Liver (tissue), 9 donors: ENCODE measurements around the gene BCHE. TPM values are rescaled to one million over a fixed set of nuclear protein-coding genes. Genes with fewer than 3 reads are reported as not detected.

ENCODE experiments used
- DNase-seq: peaks from one replicate; pipeline ENCODE4 v3.0.0-alpha.2; 2017; ENCODE audit warnings: low spot score
- H3K27ac ChIP-seq, 2 donors: one replicate each; pipeline ENCODE4 v1.7.0; 2013; ENCODE audit warnings: inconsistent platforms in 2 of 2, low read length in 2 of 2, control low read depth in 1 of 2, low read depth in 1 of 2, mild to moderate bottlenecking in 1 of 2
- H3K27me3 ChIP-seq, 4 donors: one replicate each; pipeline versions ENCODE4 v1.6.1 to v1.7.0; 2013; ENCODE audit warnings: low read length in 3 of 4, inconsistent platforms in 1 of 4, mild to moderate bottlenecking in 1 of 4, moderate library complexity in 1 of 4; ENCODE audit not compliant: control insufficient read depth in 4 of 4, insufficient read depth in 4 of 4
- H3K36me3 ChIP-seq, 4 donors: one replicate each; pipeline versions ENCODE4 v1.6.1 to v1.7.0; 2013; ENCODE audit warnings: low read length in 3 of 4, mild to moderate bottlenecking in 3 of 4, low read depth in 1 of 4, moderate library complexity in 1 of 4; ENCODE audit not compliant: control insufficient read depth in 4 of 4, insufficient read depth in 3 of 4
- H3K4me1 ChIP-seq, 4 donors: one replicate each; pipeline versions ENCODE4 v1.6.1 to v1.7.0; 2013; ENCODE audit warnings: low read length in 3 of 4, mild to moderate bottlenecking in 3 of 4, moderate library complexity in 1 of 4; ENCODE audit not compliant: control insufficient read depth in 4 of 4, insufficient read depth in 4 of 4
- H3K4me3 ChIP-seq, 3 donors: one replicate each; pipeline versions ENCODE4 v1.6.1 to v1.7.0; 2013; ENCODE audit warnings: low read length in 3 of 3, control low read depth in 1 of 3, low read depth in 1 of 3, mild to moderate bottlenecking in 1 of 3
- H3K9ac ChIP-seq, 2 donors: one replicate each; pipeline ENCODE4 v1.7.0; 2013; ENCODE audit warnings: low read length in 2 of 2, mild to moderate bottlenecking in 2 of 2, moderate library complexity in 2 of 2, control low read depth in 1 of 2, low read depth in 1 of 2
- H3K9me3 ChIP-seq, 4 donors: one replicate each; pipeline versions ENCODE4 v1.6.1 to v1.7.0; 2013; ENCODE audit warnings: low read length in 3 of 4; ENCODE audit not compliant: control insufficient read depth in 4 of 4
- FOXA1 ChIP-seq: IDR thresholded peaks from 2 replicates; pipeline ENCODE4 v1.6.1; 2016; ENCODE audit warnings: antibody characterized with exemption
- FOXA2 ChIP-seq: IDR thresholded peaks from 2 replicates; pipeline ENCODE4 v1.6.1; 2016; ENCODE audit warnings: antibody characterized with exemption
- GABPA ChIP-seq, 2 donors: IDR thresholded peaks in 1 of 2; conservative IDR thresholded peaks in 1 of 2; 2 replicates each; pipeline ENCODE4 v1.6.1; 2016; ENCODE audit warnings: antibody characterized with exemption in 2 of 2, mild to moderate bottlenecking in 1 of 2, moderate library complexity in 1 of 2
- HNF4G ChIP-seq: IDR thresholded peaks from 2 replicates; pipeline ENCODE4 v1.6.1; 2016; ENCODE audit warnings: antibody characterized with exemption
- JUND ChIP-seq, 2 donors: IDR thresholded peaks; 2 replicates each; pipeline ENCODE4 v1.6.1; 2016; ENCODE audit warnings: antibody characterized with exemption in 2 of 2
- NR2F2 ChIP-seq: IDR thresholded peaks from 2 replicates; pipeline ENCODE4 v1.6.1; 2016; ENCODE audit warnings: antibody characterized with exemption
- RAD21 ChIP-seq, 2 donors: IDR thresholded peaks; 2 replicates each; pipeline ENCODE4 v1.6.1; 2016; ENCODE audit warnings: antibody characterized with exemption in 2 of 2, mild to moderate bottlenecking in 2 of 2
- REST ChIP-seq: IDR thresholded peaks from 2 replicates; pipeline ENCODE4 v1.6.1; 2016; ENCODE audit warnings: antibody characterized with exemption, mild to moderate bottlenecking
- RXRA ChIP-seq, 2 donors: IDR thresholded peaks; 2 replicates each; pipeline ENCODE4 v1.6.1; 2017 to 2018; ENCODE audit warnings: antibody characterized with exemption in 2 of 2, mild to moderate bottlenecking in 1 of 2
- SP1 ChIP-seq: IDR thresholded peaks from 2 replicates; pipeline ENCODE4 v1.6.1; 2018; ENCODE audit warnings: antibody characterized with exemption, mild to moderate bottlenecking
- TAF1 ChIP-seq: conservative IDR thresholded peaks from 2 replicates; pipeline ENCODE4 v1.6.1; 2016; ENCODE audit warnings: antibody characterized with exemption, mild to moderate bottlenecking
- WGBS: extraction: QIAGEN DNeasy Blood & Tissue Kit; methylation state at CpG from one replicate; pipeline ENCODE4 v1.1.7; 2013; 5-methylcytosine and 5-hydroxymethylcytosine counted together
- polyA plus RNA-seq, 2 donors: library from polyadenylated mRNA; stranded (reverse) in 1 of 2; unstranded in 1 of 2; fragments of 200-250 nt in 1 of 2; fragments of >200 nt in 1 of 2; fragmentation: Nextera tagmentation in 1 of 2; extraction: Ambion mirVana in 1 of 2; gene quantifications; one replicate each; pipeline versions ENCODE4 v1.2.1 to v1.2.3, GENCODE V29; 2013 to 2015
- total RNA-seq, 2 donors: library from RNA; depleted of rRNA; stranded (reverse); fragments of >200 nt; gene quantifications; one replicate each; pipeline ENCODE4 v1.2.3, GENCODE V29; 2014
- TF ChIP-seq, protein P1 (sequence below): fragments of 150-350 bp; IDR thresholded peaks from 2 replicates; pipeline ENCODE4 v1.5.1; 2017; ENCODE audit warnings: improper control_type of control experiment, low read depth, low read length; ENCODE audit not compliant: missing input control
- TF ChIP-seq, protein P2 (sequence below): IDR thresholded peaks from 2 replicates; pipeline ENCODE4 v1.6.1; 2016; ENCODE audit warnings: antibody characterized with exemption
- donor health status: healthy.
- donor health status: healthy.
- donor health status: healthy.
- donor health status: healthy.
- donor health status: healthy.

Gene BCHE
- total and polyA plus RNA-seq, 4 donors, result 18.4 to 46.8 (median 35.6) TPM

GRCh38 chr3:165839296-165840076 lies 2.3 kb upstream of the BCHE start:
- Histone ChIP-seq H3K4me1 (peaks cover 0 to 4% (median 0%) of the 10 kb centered on the region in 4 donors), H3K9me3 (no peaks in the 10 kb centered on the region), H3K27ac (no peak overlapping the region), H3K36me3 (no peaks in the 10 kb centered on the region), H3K4me3 (no peak overlapping the region), H3K27me3 (no peaks in the 10 kb centered on the region), H3K9ac (no peak overlapping the region)
- WGBS, result 89% methylated on average over 9 of the region's 9 CpGs
- TF ChIP-seq FOXA1, result no peak
- DNase-seq, result no peak

GRCh38 chr3:165837801-165838200 lies 578 bp upstream of the BCHE start:
- WGBS, result 95% methylated on average over 1 of the region's 1 CpG
- H3K4me3 ChIP-seq, result no peak overlapping the region

More at GRCh38 chr3:165837801-165838200, 578 bp upstream of the BCHE start:
- DNase-seq, result no peak
- H3K27ac ChIP-seq, result no peak overlapping the region
- no peaks in the 10 kb centered on the region for H3K36me3 ChIP-seq
- no peak overlapping the region for H3K9ac ChIP-seq
- H3K4me1 ChIP-seq, result peaks cover 0 to 6% (median 0%) of the 10 kb centered on the region in 4 donors
- no peaks in the 10 kb centered on the region for H3K27me3 ChIP-seq
- TF ChIP-seq RXRA (IDR thresholded peaks at IDR 0.05) (no peak), GABPA (IDR thresholded peaks at IDR 0.05 in 1 of 2, conservative IDR thresholded peaks at IDR 0.05 in 1 of 2) (no peak), NR2F2 (no peak), TAF1 (no peak), REST (no peak), FOXA1 (no peak), RAD21 (IDR thresholded peaks at IDR 0.05) (no peak), FOXA2 (no peak), JUND (IDR thresholded peaks at IDR 0.05) (no peak), HNF4G (no peak), SP1 (no peak)
- TF ChIP-seq, protein P1, sequence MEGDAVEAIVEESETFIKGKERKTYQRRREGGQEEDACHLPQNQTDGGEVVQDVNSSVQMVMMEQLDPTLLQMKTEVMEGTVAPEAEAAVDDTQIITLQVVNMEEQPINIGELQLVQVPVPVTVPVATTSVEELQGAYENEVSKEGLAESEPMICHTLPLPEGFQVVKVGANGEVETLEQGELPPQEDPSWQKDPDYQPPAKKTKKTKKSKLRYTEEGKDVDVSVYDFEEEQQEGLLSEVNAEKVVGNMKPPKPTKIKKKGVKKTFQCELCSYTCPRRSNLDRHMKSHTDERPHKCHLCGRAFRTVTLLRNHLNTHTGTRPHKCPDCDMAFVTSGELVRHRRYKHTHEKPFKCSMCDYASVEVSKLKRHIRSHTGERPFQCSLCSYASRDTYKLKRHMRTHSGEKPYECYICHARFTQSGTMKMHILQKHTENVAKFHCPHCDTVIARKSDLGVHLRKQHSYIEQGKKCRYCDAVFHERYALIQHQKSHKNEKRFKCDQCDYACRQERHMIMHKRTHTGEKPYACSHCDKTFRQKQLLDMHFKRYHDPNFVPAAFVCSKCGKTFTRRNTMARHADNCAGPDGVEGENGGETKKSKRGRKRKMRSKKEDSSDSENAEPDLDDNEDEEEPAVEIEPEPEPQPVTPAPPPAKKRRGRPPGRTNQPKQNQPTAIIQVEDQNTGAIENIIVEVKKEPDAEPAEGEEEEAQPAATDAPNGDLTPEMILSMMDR, result no peak
- TF ChIP-seq, protein P2, sequence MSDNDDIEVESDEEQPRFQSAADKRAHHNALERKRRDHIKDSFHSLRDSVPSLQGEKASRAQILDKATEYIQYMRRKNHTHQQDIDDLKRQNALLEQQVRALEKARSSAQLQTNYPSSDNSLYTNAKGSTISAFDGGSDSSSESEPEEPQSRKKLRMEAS, result no peak
- H3K9me3 ChIP-seq, result no peaks in the 10 kb centered on the region
